Activated CD4-positive, alpha-beta T cell treated with anti-CD3 and anti-CD28 coated beads for 36 hours (primary cell): ENCODE measurements around the gene PRSS21. TPM values are rescaled to one million over a fixed set of nuclear protein-coding genes. Genes with fewer than 3 reads are reported as not detected.

Source experiments
- ATAC-seq: fragments of 200-7000 bp; cut with Tn5 transposase; one replicate; pipeline ENCODE4 v1.10.0; 2021; ENCODE audit warnings: mild to moderate bottlenecking, moderate library complexity
- CTCF ChIA-PET: fragments of 350-600 bp; sonication (Branson Sonifier 250); formaldehyde crosslinking; loops from one replicate; lab custom pipeline; 2021; ENCODE audit warnings: antibody characterized with exemption; lab: Charles Lee
- POLR2A ChIA-PET: fragments of 350-600 bp; sonication (Branson Sonifier 250); formaldehyde crosslinking; loops from one replicate; lab custom pipeline; 2021; ENCODE audit warnings: antibody characterized with exemption, inconsistent platforms; lab: Charles Lee
- DNase-seq: peaks from one replicate; pipeline ENCODE4 v3.0.0-alpha.2; 2020
- H3K27ac Mint-ChIP-seq: one replicate; pipeline ENCODE4 v1.8.0; 2021; ENCODE audit warnings: mixed read lengths
- H3K27me3 Mint-ChIP-seq: one replicate; pipeline ENCODE4 v1.8.0; 2021; ENCODE audit warnings: mixed read lengths
- H3K36me3 Mint-ChIP-seq: one replicate; pipeline ENCODE4 v1.8.0; 2021; ENCODE audit warnings: low read depth, mixed read lengths
- H3K4me1 Mint-ChIP-seq: one replicate; pipeline ENCODE4 v1.8.0; 2021; ENCODE audit warnings: mixed read lengths
- H3K4me3 Mint-ChIP-seq: one replicate; pipeline ENCODE4 v1.8.0; 2021; ENCODE audit warnings: mild to moderate bottlenecking, moderate library complexity, mixed read lengths
- H3K9me3 Mint-ChIP-seq: one replicate; pipeline ENCODE4 v1.8.0; 2021; ENCODE audit warnings: low read depth, mixed read lengths
- intact Hi-C, 2 experiments: fragments of 100-400 bp; cut with DNase I in 1 of 2; cut with micrococcal nuclease in 1 of 2; formaldehyde crosslinking; loops; one replicate each; pipeline versions ENCODE4 v1.14.2 to v1.15.1; 2022 to 2024; cut with DNase I, micrococcal nuclease
- total RNA-seq, 2 experiments: library from RNA; stranded (reverse); gene quantifications; one replicate each; pipeline ENCODE4 v1.2.3, GENCODE V29; 2021

Gene PRSS21
- total RNA-seq, 2 experiments from 2014 or later = 0.69 to 0.71 TPM

DNA sequence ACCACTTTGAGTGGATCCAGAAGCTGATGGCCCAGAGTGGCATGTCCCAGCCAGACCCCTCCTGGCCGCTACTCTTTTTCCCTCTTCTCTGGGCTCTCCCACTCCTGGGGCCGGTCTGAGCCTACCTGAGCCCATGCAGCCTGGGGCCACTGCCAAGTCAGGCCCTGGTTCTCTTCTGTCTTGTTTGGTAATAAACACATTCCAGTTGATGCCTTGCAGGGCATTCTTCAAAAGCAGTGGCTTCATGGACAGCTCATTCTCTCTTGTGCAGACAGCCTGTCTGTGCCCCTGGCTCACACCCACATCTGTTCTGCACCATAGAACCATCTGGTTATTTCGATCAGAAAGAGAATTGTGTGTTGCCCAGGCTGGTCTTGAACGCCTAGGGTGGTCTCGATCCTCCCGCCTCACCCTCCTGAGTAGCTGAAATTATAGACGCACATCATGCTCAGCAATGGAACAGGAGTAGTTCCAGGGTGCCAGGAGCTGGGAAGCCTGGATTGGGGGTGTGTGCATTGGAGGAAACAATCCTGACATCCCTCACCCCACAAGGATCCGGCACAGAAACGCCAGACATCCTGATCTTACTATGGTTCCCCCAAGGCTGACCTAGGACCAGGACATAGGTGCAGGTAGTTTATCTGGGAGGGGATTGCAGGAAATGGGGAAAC is 4.6 kb downstream of the PRSS21 start:
- CTCF ChIA-PET = interaction anchor here (1.2 kb wide), 1 partner anchor 32 kb away, joined by 3 read pairs; no protein-coding TSS in a partner anchor
- Mint-ChIP-seq H3K9me3 (no peaks in the 10 kb centered on the region), H3K36me3 (no peaks in the 10 kb centered on the region), H3K27ac (no peak overlapping the region), H3K27me3 (no peaks in the 10 kb centered on the region), H3K4me1 (no peaks in the 10 kb centered on the region), H3K4me3 (no peak overlapping the region)
- POLR2A ChIA-PET = no interaction called here
- ATAC-seq = no peak
- DNase-seq = no peak
- intact Hi-C loops = no loop called here

DNA sequence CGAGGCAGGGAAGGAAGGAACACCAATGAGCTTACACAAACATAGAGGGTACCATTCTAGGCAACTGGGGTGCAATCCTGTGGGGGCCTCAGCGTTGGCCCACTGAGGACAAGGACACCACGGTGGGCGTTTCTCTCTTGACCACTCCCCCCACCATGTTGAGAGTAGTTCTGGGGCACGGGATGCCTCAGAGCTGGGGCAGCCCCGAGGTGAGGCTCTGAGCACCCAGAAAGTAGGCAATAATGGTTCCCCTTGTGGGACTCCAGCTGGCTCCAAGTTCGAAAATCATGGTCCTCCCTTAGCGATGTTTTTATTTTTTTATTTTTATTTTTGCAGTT is 5.1 kb downstream of the PRSS21 start:
- no peak overlapping the region for H3K4me3 Mint-ChIP-seq

DNA sequence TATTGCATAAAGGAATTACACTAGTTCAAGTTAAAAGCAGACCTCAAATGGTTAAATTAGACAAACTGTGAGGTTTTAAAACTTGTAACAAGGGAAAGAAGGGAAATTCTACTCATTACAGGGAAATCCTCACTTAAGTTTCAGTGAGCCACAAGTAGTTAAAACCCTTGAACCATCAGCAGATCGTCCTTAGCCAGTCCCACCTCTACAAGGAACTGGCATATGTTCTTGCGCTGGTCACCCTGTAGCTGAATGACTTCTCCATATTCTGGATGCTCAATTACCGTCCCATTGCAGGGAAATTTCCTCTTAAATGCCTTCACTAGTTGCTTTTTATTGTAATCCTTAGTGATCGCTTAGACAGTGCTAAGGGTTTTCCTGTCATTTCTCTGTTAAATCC is 5.5 kb downstream of the PRSS21 start:
- ChIA-PET CTCF (interaction anchor here (0.6 to 1.2 kb wide), 4 partner anchors 17 to 298 kb away, joined by 3 to 9 read pairs (median 3); no protein-coding TSS in a partner anchor), POLR2A (no interaction called here)
- ATAC-seq (no peak), DNase-seq (no peak)
- H3K36me3 Mint-ChIP-seq = no peaks in the 10 kb centered on the region
- no peaks in the 10 kb centered on the region for H3K27me3 Mint-ChIP-seq
- H3K27ac Mint-ChIP-seq = no peak overlapping the region
- no peaks in the 10 kb centered on the region for H3K4me1 Mint-ChIP-seq
- intact Hi-C loops = no loop called here
- H3K4me3 Mint-ChIP-seq = no peak overlapping the region
- H3K9me3 Mint-ChIP-seq = no peaks in the 10 kb centered on the region

More for the DNA sequence above, 5.1 kb downstream of the PRSS21 start:
- intact Hi-C loops = no loop called here
- Mint-ChIP-seq H3K27ac (no peak overlapping the region), H3K36me3 (no peaks in the 10 kb centered on the region), H3K9me3 (no peaks in the 10 kb centered on the region), H3K27me3 (no peaks in the 10 kb centered on the region), H3K4me1 (no peaks in the 10 kb centered on the region)
- ATAC-seq (no peak), DNase-seq (no peak)
- POLR2A ChIA-PET = no interaction called here
- CTCF ChIA-PET = interaction anchor here (0.6 to 1.2 kb wide), 2 partner anchors 32 to 46 kb away, joined by 3 read pairs; no protein-coding TSS in a partner anchor

DNA sequence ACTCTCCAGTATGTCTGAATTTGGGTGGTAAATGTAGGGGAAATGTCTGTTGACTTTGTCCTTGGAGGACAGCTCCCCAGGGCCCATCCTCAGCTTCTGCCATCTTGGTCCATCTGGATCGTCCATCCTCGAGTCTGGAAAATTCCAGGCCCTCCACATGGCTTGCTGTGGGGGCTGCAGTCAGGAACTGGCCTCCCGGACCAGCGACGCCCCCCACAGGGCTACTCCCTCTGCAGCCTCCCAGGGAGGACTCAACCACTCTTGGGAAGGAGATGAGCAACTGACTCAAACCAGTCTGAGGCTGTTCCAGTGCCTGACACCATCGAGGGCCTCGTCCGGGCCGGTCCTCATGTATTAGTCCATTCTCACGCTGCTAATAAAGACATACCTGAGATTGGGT is 7.6 kb downstream of the PRSS21 start:
- ATAC-seq = no peak
- Mint-ChIP-seq H3K4me3 (no peak overlapping the region), H3K27ac (no peak overlapping the region), H3K27me3 (no peaks in the 10 kb centered on the region), H3K9me3 (no peaks in the 10 kb centered on the region), H3K36me3 (no peaks in the 10 kb centered on the region), H3K4me1 (no peaks in the 10 kb centered on the region)
- DNase-seq = no peak
- intact Hi-C loops = no loop called here
- CTCF ChIA-PET = no interaction called here
- POLR2A ChIA-PET = no interaction called here

DNA sequence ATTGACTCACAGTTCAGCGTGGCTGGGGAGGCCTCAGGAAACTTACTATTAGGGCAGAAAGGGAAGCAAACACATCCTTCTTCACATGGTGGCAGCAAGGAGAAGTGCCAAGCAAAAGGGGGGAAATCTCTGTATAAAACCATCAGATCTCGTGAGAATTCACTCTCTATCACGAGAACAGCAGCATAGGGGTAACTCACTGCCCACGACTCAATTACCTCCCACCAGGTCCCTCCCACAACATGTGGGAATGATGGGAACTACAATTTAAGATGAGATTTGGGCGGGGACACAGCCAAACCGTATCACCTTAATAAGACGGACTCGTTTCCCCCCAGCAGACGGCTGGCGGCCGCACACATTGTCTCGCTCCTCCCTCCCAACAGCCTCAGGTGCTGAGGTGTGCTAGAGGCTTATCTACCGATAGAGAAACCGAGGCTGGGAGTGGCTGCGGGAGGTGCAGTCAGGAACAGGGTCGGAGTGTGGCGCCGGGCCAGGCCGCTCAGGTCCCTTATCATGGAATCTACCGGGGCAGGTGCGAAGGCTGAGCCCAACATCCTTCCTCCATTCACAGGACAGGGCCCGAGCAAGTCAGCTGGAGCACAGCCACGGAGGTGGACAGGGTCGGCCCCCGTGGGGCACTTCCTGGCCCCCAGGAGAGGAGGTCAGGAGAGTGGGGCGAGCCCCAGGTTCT is 8.2 kb downstream of the PRSS21 start:
- POLR2A ChIA-PET = no interaction called here
- intact Hi-C loops = no loop called here
- H3K4me3 Mint-ChIP-seq = no peak overlapping the region
- no peaks in the 10 kb centered on the region for H3K9me3 Mint-ChIP-seq
- ATAC-seq (no peak), DNase-seq (no peak)
- CTCF ChIA-PET = no interaction called here
- no peak overlapping the region for H3K27ac Mint-ChIP-seq
- no peaks in the 10 kb centered on the region for H3K27me3 Mint-ChIP-seq
- no peaks in the 10 kb centered on the region for H3K36me3 Mint-ChIP-seq
- no peaks in the 10 kb centered on the region for H3K4me1 Mint-ChIP-seq

DNA sequence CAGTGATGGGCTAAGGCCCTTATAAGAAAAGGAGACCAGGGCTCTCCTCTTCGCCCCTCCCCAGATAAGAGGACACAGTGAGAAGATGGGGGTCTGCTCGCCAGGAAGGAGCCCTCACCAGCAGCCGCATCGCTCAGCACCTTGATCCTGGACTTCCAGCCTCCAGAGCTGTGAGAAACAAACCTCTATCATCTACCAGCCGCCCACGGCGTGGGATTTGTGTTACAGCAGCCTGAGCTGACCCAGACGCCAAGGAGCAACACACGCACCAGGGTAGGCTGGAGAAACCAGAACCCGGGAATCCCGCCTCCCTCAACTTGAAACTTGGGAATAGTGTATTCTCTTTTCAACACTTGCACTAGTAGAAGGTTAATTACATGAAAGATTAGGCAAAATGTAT is 8.9 kb downstream of the PRSS21 start:
- ChIA-PET CTCF (no interaction called here), POLR2A (no interaction called here)
- ATAC-seq (no peak), DNase-seq (no peak)
- Mint-ChIP-seq H3K9me3 (no peaks in the 10 kb centered on the region), H3K36me3 (no peaks in the 10 kb centered on the region), H3K27ac (no peak overlapping the region), H3K27me3 (no peaks in the 10 kb centered on the region), H3K4me3 (no peak overlapping the region), H3K4me1 (no peaks in the 10 kb centered on the region)
- intact Hi-C loops = no loop called here

DNA sequence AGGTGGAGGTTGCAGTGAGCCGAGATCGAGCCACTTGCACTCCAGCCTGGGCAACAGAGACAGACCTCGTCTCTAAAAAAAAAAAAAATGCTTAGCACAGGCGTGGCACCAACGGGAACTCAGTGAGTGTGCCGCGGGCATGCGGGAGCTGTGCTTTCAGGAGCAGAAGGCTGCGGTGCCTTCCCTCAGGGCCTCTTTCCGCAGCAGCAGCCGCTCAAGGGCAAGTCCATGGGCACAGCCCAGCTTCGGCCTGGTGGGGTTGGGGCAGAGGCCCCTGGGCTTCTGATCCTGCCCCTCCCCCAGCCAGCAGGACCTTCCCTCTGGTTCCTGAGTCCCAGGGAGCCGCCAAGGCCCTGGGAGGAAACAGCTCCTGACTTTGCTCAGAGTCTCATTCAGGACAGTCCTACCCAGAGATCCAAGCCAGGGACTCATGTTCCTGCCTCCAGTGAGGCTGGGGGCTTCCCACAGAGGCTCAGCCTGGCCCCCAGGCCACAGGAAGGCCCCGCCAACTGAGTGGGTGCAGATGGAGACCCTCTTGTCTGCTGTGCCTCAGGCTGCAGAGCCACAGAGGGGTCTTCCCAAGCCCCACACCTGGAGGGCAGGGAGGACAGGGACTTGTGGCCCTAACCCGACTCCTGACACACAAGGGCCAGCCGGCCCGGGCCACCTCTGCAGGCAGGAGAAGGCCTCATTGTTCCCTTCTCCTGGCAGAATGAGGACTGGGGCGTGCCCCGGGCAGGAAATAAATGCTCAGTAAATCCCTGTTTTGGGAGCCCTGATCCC is 9.7 kb downstream of the PRSS21 start:
- no peaks in the 10 kb centered on the region for H3K36me3 Mint-ChIP-seq
- intact Hi-C loops = no loop called here
- no peaks in the 10 kb centered on the region for H3K9me3 Mint-ChIP-seq
- H3K4me1 Mint-ChIP-seq = no peaks in the 10 kb centered on the region
- DNase-seq (no peak), ATAC-seq (no peak)
- CTCF ChIA-PET = no interaction called here
- no peak overlapping the region for H3K27ac Mint-ChIP-seq
- H3K4me3 Mint-ChIP-seq = no peak overlapping the region
- POLR2A ChIA-PET = no interaction called here
- no peaks in the 10 kb centered on the region for H3K27me3 Mint-ChIP-seq

DNA sequence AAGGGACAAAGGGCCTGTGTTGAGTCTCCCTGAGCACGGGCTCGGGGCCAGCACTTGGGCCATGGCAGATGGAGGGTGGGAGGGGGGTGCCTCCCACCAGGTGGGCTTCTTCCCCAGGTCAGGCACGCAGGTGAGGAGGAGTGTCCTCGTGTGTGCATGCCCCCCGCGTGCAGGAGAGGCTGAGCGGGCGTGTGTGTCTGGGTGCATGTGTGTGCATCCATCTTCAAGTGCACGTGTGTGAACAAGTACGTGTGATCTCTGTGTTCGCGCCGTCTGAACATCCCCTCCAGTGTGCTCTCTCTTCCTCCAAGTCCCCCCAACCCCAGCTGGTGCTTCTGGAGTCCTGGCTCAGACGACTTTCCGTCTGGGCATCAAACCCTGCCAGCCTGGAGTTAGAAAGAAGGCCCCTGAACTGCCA is 10.3 kb downstream of the PRSS21 start:
- H3K4me1 Mint-ChIP-seq = no peaks in the 10 kb centered on the region
- ATAC-seq (no peak), DNase-seq (no peak)
- no peaks in the 10 kb centered on the region for H3K36me3 Mint-ChIP-seq
- no peak overlapping the region for H3K4me3 Mint-ChIP-seq
- intact Hi-C loops = no loop called here
- H3K27me3 Mint-ChIP-seq = no peaks in the 10 kb centered on the region
- ChIA-PET CTCF (interaction anchor here (0.6 kb wide), 1 partner anchor 400 kb away, joined by 5 read pairs; no protein-coding TSS in a partner anchor), POLR2A (no interaction called here)
- H3K9me3 Mint-ChIP-seq = no peaks in the 10 kb centered on the region
- H3K27ac Mint-ChIP-seq = no peak overlapping the region

DNA sequence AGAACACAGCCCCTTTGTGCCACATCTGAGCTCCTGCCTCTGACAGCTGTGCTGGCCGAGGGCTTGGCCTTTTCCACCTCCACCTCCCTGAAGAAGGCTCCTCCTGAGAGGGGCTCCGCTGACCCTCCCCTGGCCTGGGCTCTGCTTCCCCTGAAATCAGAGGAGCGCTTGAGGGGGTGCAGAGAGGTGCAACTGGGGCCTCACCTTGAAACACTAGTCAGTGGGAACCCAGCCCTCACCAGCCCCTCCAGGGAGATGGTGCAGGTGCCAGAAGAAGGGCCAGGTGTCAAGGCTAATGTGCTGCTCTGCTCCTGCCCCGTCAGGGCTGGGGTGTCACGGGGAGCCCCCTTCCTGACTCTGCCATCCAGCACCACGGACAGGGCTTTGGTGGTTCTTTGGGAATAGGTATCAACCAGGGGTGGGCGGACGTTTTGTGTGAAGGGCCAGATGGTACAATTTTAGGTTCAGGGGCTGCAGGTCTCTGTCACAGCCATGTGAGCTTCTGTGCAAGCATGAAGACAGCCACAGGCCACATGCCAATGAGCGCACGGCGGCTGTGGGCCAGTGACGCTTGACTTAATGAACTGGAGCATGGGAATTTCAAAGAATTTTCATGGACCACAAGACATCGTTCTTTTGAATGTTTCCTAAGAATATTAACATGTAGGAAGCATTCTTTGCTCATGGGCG is 10.9 kb downstream of the PRSS21 start:
- CTCF ChIA-PET = interaction anchor here (0.6 kb wide), 1 partner anchor 400 kb away, joined by 5 read pairs; no protein-coding TSS in a partner anchor
- no peaks in the 10 kb centered on the region for H3K36me3 Mint-ChIP-seq
- H3K4me1 Mint-ChIP-seq = no peaks in the 10 kb centered on the region
- no peak overlapping the region for H3K4me3 Mint-ChIP-seq
- no peaks in the 10 kb centered on the region for H3K9me3 Mint-ChIP-seq
- H3K27me3 Mint-ChIP-seq = peaks cover 4% of the 10 kb centered on the region
- DNase-seq (no peak), ATAC-seq (no peak)
- intact Hi-C loops = no loop called here
- POLR2A ChIA-PET = no interaction called here
- H3K27ac Mint-ChIP-seq = no peak overlapping the region

DNA sequence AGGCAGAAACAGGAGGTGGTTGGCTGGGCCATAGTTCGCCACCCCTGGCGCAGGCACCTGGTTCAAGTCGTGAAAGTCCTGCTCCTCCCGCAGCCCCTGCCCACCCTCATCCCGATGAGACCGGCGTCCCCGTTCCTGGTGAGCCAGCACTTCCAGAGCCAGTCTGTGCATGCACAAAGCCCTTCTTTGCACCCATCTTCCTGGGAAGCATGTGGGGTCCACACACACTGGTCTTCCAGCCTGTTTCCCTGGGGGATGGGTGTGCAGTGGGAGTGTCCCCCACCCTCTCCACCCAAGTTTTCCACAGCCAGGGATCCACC is 11.4 kb downstream of the PRSS21 start:
- Mint-ChIP-seq H3K4me3 (no peak overlapping the region), H3K4me1 (no peaks in the 10 kb centered on the region), H3K27me3 (peaks cover 4% of the 10 kb centered on the region), H3K36me3 (no peaks in the 10 kb centered on the region), H3K27ac (no peak overlapping the region), H3K9me3 (no peaks in the 10 kb centered on the region)
- ATAC-seq = no peak
- POLR2A ChIA-PET = no interaction called here
- CTCF ChIA-PET = no interaction called here
- intact Hi-C loops = no loop called here
- no peak for DNase-seq

DNA sequence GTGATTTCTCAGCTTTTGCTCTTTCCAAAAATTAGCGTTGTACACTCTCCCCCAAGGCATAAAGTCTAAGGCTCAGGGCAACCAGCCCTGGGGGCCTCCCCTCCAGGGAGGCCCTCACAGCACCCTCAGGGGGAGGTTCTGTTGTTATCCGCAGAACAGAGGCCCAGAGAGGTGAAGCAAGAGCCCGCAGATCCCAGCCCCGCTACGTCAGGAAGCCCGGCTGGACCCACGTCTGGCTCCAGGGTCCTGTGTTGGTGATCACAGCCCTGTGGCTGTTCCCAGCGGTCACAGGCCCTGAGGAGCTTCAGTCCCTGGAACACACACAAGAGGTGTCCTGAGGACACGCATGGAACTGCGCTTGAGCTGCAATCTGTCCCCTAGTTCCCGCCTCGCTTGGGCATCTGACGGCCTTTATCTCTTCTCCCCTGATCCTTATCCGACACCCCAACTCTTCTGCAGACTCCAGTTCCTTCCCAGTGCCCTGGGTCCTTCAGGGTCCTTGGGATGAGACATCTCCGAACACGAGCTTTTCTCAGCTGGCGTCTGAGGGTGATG is 11.9 kb downstream of the PRSS21 start:
- no peak overlapping the region for H3K4me3 Mint-ChIP-seq
- CTCF ChIA-PET = no interaction called here
- no peak for ATAC-seq
- intact Hi-C loops = no loop called here
- H3K27me3 Mint-ChIP-seq = peaks cover 4% of the 10 kb centered on the region
- H3K4me1 Mint-ChIP-seq = no peaks in the 10 kb centered on the region
- no peaks in the 10 kb centered on the region for H3K36me3 Mint-ChIP-seq
- no peaks in the 10 kb centered on the region for H3K9me3 Mint-ChIP-seq
- POLR2A ChIA-PET = no interaction called here
- no peak for DNase-seq
- no peak overlapping the region for H3K27ac Mint-ChIP-seq
